Chondrocyte (in vitro differentiated cells): ENCODE data around the gene NRXN2. TPM values are rescaled to one million over a fixed set of nuclear protein-coding genes. Genes with fewer than 3 reads are reported as not detected.

ENCODE experiments used
- DNase-seq: peaks from one replicate; pipeline ENCODE4 v3.0.0; 2021; ENCODE audit warnings: mixed read lengths, low spot score
- H3K27ac Mint-ChIP-seq: one replicate; pipeline ENCODE4 v1.8.0; 2021; ENCODE audit warnings: mild to moderate bottlenecking, moderate library complexity, mixed read lengths; ENCODE audit not compliant: unreplicated experiment
- H3K27me3 Mint-ChIP-seq: 2 replicates; pipeline ENCODE4 v1.8.0; 2021; ENCODE audit warnings: low read depth, mixed read lengths
- H3K36me3 Mint-ChIP-seq: 2 replicates; pipeline ENCODE4 v1.8.0; 2021; ENCODE audit warnings: low read depth, mixed read lengths
- H3K4me1 Mint-ChIP-seq: 2 replicates; pipeline ENCODE4 v1.8.0; 2021; ENCODE audit warnings: low read depth, mild to moderate bottlenecking, mixed read lengths
- H3K4me3 Mint-ChIP-seq: one replicate; pipeline ENCODE4 v1.8.0; 2021; ENCODE audit warnings: mild to moderate bottlenecking, moderate library complexity, mixed read lengths; ENCODE audit not compliant: unreplicated experiment
- H3K9me3 Mint-ChIP-seq: 2 replicates; pipeline ENCODE4 v1.8.0; 2021; ENCODE audit warnings: low read depth, mixed read lengths
- CTCF ChIP-seq: fragments of 200-600 bp; sonication (generic); IDR thresholded peaks from 2 replicates; pipeline ENCODE4 v1.5.0; 2021; ENCODE audit warnings: antibody characterized with exemption, mild to moderate bottlenecking, moderate library complexity
- total RNA-seq: library from RNA; stranded (reverse); gene quantifications from 3 replicates; pipeline ENCODE4 v1.2.1, GENCODE V29; 2021

The NRXN2 gene
- total RNA-seq, 1 donor from 2014 or later: 1.8 TPM

DNA sequence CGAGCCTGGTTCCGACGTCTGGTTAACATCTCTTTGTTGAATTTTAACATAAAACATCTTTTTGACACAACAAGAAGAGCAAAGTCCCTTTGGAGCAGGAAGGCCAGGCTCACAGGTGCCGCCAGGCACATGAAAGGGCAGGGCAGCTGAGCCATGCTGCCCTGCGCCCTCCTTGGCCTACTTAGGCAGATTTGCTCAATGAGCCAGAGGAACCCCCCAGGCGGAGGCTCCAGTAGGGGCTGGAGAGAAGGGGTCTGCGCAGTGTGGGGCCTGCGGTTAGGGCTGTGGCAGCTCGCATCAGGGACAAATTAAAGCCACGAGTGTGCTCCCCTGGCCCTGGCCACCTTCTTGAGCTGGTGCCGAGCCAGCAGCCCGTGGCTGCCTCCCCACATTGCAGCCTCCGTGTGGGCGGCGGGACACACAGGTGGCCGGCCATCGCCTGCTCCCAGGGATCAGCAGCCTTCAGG is 141.9 kb downstream of the NRXN2 start:
- no peaks in the 10 kb centered on the region for H3K9me3 Mint-ChIP-seq
- H3K36me3 Mint-ChIP-seq: peaks cover 1% of the 10 kb centered on the region
- DNase-seq: peak; percentile 61
- no peak for TF ChIP-seq CTCF
- peaks cover 29% of the 10 kb centered on the region for H3K27me3 Mint-ChIP-seq
- no peak overlapping the region for H3K27ac Mint-ChIP-seq
- peaks cover 9% of the 10 kb centered on the region for H3K4me1 Mint-ChIP-seq
- no peak overlapping the region for H3K4me3 Mint-ChIP-seq

DNA sequence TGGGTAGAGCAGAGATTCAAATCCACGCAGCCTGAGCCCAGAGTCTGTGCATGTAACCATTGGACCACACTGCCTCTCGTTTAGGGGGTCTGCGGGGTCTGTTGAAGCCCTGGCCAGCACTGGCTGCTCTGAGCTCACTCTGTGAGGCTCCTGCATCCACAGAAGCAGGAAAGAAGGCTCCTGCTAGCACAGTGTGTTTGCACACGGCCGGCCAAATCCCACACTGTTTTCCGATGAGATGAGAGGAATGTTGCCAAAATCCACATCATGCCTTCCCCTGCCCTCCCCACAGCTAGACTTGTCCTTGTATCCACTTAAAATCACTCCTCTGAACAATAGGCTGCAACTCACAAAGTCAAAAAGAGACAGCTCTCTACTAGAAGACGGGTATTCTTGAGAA is 142.6 kb downstream of the NRXN2 start:
- peaks cover 27% of the 10 kb centered on the region for H3K27me3 Mint-ChIP-seq
- no peak for TF ChIP-seq CTCF
- peak; percentile 51 for DNase-seq

DNA sequence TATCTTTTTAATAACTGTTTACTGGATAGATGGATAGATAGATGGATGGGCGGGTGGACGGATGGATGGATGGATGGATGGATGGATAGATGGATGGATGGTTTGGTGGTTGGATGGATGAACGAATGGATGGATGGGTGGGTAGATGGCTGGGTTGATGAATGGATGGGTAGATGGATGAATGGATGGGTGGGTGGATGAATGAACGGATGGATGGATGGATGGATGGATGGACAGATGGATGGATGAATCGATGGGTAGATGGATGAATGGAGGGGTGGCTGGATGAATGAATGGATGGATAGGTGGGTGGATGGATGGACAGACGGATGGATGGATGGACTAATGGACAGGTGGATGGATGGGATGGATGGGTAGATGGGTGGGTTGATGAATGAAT is 145.8 kb downstream of the NRXN2 start:
- DNase-seq: no peak
- Mint-ChIP-seq H3K9me3 (no peaks in the 10 kb centered on the region), H3K36me3 (no peaks in the 10 kb centered on the region), H3K4me3 (no peak overlapping the region), H3K4me1 (peaks cover 8% of the 10 kb centered on the region), H3K27me3 (peaks cover 36% of the 10 kb centered on the region), H3K27ac (no peak overlapping the region)
- TF ChIP-seq CTCF: no peak

More for the DNA sequence above, 142.6 kb downstream of the NRXN2 start:
- no peaks in the 10 kb centered on the region for H3K9me3 Mint-ChIP-seq
- no peak overlapping the region for H3K27ac Mint-ChIP-seq
- no peaks in the 10 kb centered on the region for H3K36me3 Mint-ChIP-seq
- peaks cover 8% of the 10 kb centered on the region for H3K4me1 Mint-ChIP-seq
- H3K4me3 Mint-ChIP-seq: no peak overlapping the region

GRCh38 chr11:64572143-64572542 is 150.9 kb downstream of the NRXN2 start:
- TF ChIP-seq CTCF: no peak
- no peaks in the 10 kb centered on the region for H3K9me3 Mint-ChIP-seq
- no peaks in the 10 kb centered on the region for H3K4me1 Mint-ChIP-seq
- H3K27ac Mint-ChIP-seq: no peak overlapping the region
- peaks cover 28% of the 10 kb centered on the region for H3K27me3 Mint-ChIP-seq
- peak; percentile 52 for DNase-seq
- H3K36me3 Mint-ChIP-seq: no peaks in the 10 kb centered on the region
- H3K4me3 Mint-ChIP-seq: no peak overlapping the region

DNA sequence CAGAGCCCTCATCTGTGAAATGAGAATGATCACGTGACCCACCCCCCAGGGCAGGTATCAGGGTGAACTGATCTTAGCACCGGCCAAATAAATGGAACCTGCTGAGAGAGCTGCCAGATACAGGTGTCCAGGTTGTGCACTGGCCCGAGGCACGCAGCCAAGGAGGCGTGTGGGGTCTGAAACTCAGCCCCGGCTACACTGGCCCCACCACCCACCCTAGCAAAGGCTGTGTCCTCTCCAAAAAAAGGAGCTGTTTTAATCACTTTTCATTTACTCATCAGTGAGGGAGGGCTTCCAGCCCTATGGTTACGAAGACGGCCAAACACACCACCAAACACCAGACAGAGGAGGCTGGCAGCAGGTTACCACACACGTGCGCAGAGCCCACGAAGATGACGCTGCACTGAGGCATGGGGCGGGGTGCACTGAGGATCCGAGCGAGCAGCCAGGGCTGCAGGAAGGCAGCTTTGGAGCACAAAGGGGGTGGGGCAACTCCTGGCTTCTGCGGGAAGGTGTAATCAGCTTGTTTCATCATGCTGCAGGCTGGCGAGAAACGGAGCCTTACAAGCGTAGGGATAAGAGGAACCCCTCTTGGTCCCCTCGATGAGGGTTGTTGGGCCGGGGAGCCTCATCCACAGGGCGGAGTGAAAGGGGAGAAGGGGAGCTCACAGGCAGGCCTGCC is 151.4 kb downstream of the NRXN2 start:
- peaks cover 2% of the 10 kb centered on the region for H3K4me1 Mint-ChIP-seq
- DNase-seq: peak; percentile 77
- no peak overlapping the region for H3K4me3 Mint-ChIP-seq
- no peaks in the 10 kb centered on the region for H3K9me3 Mint-ChIP-seq
- H3K36me3 Mint-ChIP-seq: no peaks in the 10 kb centered on the region
- no peak for TF ChIP-seq CTCF
- no peak overlapping the region for H3K27ac Mint-ChIP-seq
- peaks cover 26% of the 10 kb centered on the region for H3K27me3 Mint-ChIP-seq
